GM12872 (cell line): ENCODE results near the gene PRND.

Experiments
- TF ChIP-seq, protein P1 (sequence below): IDR thresholded peaks from 3 replicates; pipeline ENCODE4 v1.5.1; 2011; ENCODE audit warnings: low read depth, mild to moderate bottlenecking, low read length, moderate library complexity; ENCODE audit not compliant: insufficient read depth

PRND gene

DNA sequence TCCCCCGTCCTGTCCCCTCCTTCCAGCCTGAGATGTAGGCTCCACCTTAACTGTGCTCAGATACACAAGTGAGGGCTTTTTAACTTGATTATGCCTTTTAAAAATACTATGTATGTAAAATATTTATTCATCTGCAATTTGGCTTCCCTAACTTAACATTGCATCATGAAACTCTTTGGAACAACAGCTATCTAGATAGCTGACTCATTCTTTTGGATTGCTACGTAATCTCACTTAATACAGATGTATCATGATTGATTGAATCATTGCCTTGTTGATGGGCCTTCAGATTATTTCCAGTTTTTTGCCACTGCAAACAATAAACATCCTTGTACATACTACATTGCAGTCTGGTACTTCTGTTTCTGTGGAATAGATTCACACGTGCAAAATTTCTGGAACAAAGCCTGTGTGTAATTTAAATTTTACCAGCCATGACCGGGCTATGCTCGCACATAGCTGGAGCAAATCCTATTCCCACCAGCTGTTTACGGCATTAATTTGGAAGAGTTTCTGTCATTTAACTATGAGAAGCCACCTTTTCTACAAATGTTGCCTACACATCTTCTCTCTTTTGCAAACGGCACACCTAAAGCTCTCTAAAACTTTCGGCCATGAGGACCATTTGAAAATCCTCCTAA lies 6.5 kb downstream of the PRND start:
- TF ChIP-seq, protein P1, sequence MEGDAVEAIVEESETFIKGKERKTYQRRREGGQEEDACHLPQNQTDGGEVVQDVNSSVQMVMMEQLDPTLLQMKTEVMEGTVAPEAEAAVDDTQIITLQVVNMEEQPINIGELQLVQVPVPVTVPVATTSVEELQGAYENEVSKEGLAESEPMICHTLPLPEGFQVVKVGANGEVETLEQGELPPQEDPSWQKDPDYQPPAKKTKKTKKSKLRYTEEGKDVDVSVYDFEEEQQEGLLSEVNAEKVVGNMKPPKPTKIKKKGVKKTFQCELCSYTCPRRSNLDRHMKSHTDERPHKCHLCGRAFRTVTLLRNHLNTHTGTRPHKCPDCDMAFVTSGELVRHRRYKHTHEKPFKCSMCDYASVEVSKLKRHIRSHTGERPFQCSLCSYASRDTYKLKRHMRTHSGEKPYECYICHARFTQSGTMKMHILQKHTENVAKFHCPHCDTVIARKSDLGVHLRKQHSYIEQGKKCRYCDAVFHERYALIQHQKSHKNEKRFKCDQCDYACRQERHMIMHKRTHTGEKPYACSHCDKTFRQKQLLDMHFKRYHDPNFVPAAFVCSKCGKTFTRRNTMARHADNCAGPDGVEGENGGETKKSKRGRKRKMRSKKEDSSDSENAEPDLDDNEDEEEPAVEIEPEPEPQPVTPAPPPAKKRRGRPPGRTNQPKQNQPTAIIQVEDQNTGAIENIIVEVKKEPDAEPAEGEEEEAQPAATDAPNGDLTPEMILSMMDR = no peak

DNA sequence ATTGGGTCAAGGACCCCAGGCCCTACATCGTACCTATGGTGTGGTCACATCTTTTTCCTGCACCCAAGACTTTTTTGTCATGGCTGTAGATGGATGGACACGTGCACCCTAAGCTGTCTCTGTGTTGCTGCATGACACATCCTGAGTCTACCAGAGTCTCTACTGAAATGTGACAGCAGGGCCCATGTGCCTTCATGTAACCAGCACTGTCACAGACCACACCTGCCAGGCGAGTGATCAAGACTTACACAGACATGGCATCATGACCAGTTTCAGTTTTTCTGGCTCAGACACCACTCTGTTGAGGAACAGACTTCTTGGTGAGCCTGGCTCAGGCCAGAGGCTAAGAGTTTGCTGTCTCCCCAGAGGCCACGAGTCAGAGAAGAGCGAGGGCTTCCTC lies 7.6 kb downstream of the PRND start:
- TF ChIP-seq, protein P1 = no peak

- TF ChIP-seq, protein P1 = no peak
Measured at GRCh38 chr20:4730780-4731179, 9.1 kb downstream of the PRND start.

- TF ChIP-seq, protein P1 = no peak
Measured at GRCh38 chr20:4736875-4737274, 15.2 kb downstream of the PRND start.

GRCh38 chr20:4737857-4738627 lies 16.3 kb downstream of the PRND start:
- TF ChIP-seq, protein P1 = no peak

GRCh38 chr20:4740774-4741431 lies 19.2 kb downstream of the PRND start:
- TF ChIP-seq, protein P1 = peak; percentile 85

DNA sequence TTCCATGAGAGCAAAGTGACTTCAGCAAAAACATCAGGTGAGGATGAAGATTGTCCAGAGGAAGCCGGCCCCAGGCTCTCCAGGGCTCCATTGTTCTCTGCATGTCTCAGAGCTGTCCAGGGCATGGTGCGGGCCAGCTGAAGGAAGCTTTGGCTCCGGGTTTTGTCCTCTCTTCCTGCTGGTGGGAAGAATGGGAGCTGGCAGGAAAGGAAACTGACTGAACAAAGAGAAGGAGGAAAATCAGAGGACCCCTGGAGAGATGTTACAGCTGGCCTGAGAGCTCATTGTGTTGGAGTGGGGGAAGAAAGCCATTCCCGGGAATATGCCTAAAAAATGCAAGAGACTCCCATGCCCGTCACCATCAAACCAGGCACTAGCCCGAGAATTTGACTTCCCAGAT lies 27.1 kb downstream of the PRND start:
- TF ChIP-seq, protein P1 = no peak
